Esophagus squamous epithelium (tissue), 5 donors: Measurements from ENCODE around the gene DLL4. TPM values are rescaled to one million over a fixed set of nuclear protein-coding genes. Genes with fewer than 3 reads are reported as not detected.

Source experiments
- DNase-seq: peaks from one replicate; lab custom pipeline; 2025; lab: John Stamatoyannopoulos, UW
- H3K27ac ChIP-seq, 4 donors: fragments of 200-600 bp; sonication (generic); one replicate each; pipeline ENCODE4 v1.5.1; 2016 to 2019; ENCODE audit warnings: mild to moderate bottlenecking in 1 of 4
- H3K27me3 ChIP-seq, 4 donors: fragments of 200-600 bp; sonication (generic); 1 replicate in 3 of 4; 2 replicates in 1 of 4; pipeline versions ENCODE4 v1.5.1 to v1.6.0; 2017 to 2021; ENCODE audit warnings: antibody characterized with exemption in 1 of 4
- H3K36me3 ChIP-seq, 3 donors: fragments of 200-600 bp; sonication (generic); one replicate each; pipeline ENCODE4 v1.5.1; 2016 to 2019
- H3K4me1 ChIP-seq, 3 donors: fragments of 200-600 bp; sonication (generic); one replicate each; pipeline ENCODE4 v1.5.1; 2017 to 2019
- H3K4me3 ChIP-seq, 4 donors: fragments of 200-600 bp; sonication (generic); 1 replicate in 3 of 4; 2 replicates in 1 of 4; pipeline ENCODE4 v1.5.1; 2016 to 2019; ENCODE audit warnings: mild to moderate bottlenecking in 2 of 4, moderate library complexity in 1 of 4
- H3K9me3 ChIP-seq, 3 donors: fragments of 200-600 bp; sonication (generic); one replicate each; pipeline ENCODE4 v1.5.1; 2016 to 2019
- CTCF ChIP-seq, 6 experiments: fragments of 450-650 bp in 4 of 6; fragments of 200-600 bp in 2 of 6; sonication (generic) in 2 of 6; IDR thresholded peaks; one replicate each; pipeline ENCODE4 v1.5.1; 2016 to 2019; ENCODE audit warnings: antibody characterized with exemption in 6 of 6, mild to moderate bottlenecking in 4 of 6, moderate library complexity in 4 of 6
- POLR2A ChIP-seq, 4 donors: fragments of 450-650 bp; IDR thresholded peaks; one replicate each; pipeline ENCODE4 v1.6.1; 2017; ENCODE audit warnings: antibody characterized with exemption in 4 of 4, mild to moderate bottlenecking in 4 of 4, moderate library complexity in 3 of 4
- WGBS, 2 donors: methylation state at CpG; one replicate each; pipeline ENCODE4 v1.1.5; 2018; 5-methylcytosine and 5-hydroxymethylcytosine counted together
- intact Hi-C: fragments of 100-400 bp; cut with DNase I; formaldehyde crosslinking; loops from one replicate; pipeline ENCODE4 v1.15.0; 2022
- total RNA-seq, 4 donors: library from RNA; depleted of rRNA; stranded (reverse); fragments of >200 nt; gene quantifications; one replicate each; pipeline ENCODE4 v1.1.0, GENCODE V29; 2016
- donor health status: DM: yes; HTN: yes; CAD: no.

Gene DLL4
- total RNA-seq, 4 donors from 2014 or later = 0.68 to 4.6 (median 1.3) TPM

GRCh38 chr15:40926659-40927494, 2.3 kb upstream of the DLL4 start:
- Histone ChIP-seq H3K4me1 (peaks cover 52 to 65% (median 55%) of the 10 kb centered on the region in 3 donors), H3K27ac (no peak overlapping the region), H3K36me3 (no peaks in the 10 kb centered on the region), H3K9me3 (no peaks in the 10 kb centered on the region), H3K4me3 (peak overlapping the region in 3 of 4 donors; percentile 32 to 65 (median 52)), H3K27me3 (peaks cover 27 to 100% (median 45%) of the 10 kb centered on the region in 4 donors)
- TF ChIP-seq CTCF (IDR thresholded peaks at IDR 0.05) (no peak), POLR2A (IDR thresholded peaks at IDR 0.05) (no peak)
- DNase-seq = no peak
- intact Hi-C loops = no loop called here
- WGBS, 2 donors = 10 to 40% methylated on average over 10 to 13 of the region's 33 CpGs

GRCh38 chr15:40927495-40927872, 1.7 kb upstream of the DLL4 start:
- WGBS, 2 donors = 6 to 22% methylated on average over 15 to 17 of the region's 24 CpGs
- H3K36me3 ChIP-seq = no peaks in the 10 kb centered on the region
- intact Hi-C loops = no loop called here
- DNase-seq = no peak
- no peak overlapping the region for H3K27ac ChIP-seq
- H3K4me3 ChIP-seq = peak overlapping the region in 3 of 4 donors; percentile 52 to 65 (median 56)
- no peaks in the 10 kb centered on the region for H3K9me3 ChIP-seq
- H3K4me1 ChIP-seq = peaks cover 52 to 72% (median 55%) of the 10 kb centered on the region in 3 donors
- peaks cover 27 to 100% (median 45%) of the 10 kb centered on the region in 4 donors for H3K27me3 ChIP-seq
- TF ChIP-seq CTCF (IDR thresholded peaks at IDR 0.05) (no peak), POLR2A (IDR thresholded peaks at IDR 0.05) (no peak)

DNA sequence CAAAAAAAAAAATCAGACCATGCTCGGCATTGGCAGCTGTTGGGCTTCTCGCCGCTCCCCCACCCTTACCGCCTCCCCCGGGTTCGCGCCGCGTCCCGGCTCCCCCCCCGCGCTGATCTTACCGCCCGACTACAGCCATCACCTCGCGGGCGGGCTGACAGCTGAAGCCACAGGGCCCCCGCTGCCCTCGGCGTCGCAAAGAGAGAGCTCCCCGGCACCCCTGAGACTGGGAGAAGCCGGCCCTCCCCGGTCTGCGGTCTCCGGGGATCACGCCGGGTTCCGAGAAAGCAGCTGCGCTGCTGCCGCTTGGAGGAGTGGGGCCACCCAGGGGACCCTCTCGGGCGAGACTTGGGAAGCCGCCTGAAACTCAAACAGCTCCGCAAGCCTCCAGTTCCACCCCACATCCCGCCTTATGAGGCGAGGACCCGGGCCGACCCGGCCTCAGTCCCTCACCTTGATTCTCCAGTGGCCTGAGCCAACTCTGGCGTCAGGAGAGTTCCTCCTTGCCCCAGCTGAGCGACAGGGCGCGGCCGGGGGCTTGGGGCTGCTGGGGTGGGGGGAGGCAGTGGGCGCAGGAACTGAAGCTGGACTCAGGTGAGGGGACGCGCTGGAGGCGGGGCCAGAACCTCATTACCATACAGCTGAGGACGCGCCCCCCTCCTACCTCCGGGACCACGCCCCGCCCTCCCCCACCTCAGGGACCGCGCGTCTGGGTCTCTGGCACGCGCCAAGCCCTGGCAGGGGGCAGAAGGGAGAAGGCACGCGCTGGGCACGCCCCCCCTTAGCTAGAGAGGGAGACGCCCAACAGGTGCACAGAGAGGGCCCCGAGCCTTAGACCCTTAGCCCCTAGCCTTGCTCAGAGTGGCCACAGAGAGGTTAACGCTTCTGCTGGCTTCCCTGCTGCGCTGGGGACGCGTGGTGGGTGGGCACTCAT, 1.0 kb upstream of the DLL4 start:
- Histone ChIP-seq H3K4me1 (peaks cover 52 to 77% (median 55%) of the 10 kb centered on the region in 3 donors), H3K27ac (peak overlapping the region in 2 of 4 donors; percentile 5 to 17), H3K36me3 (no peaks in the 10 kb centered on the region), H3K27me3 (peaks cover 27 to 99% (median 45%) of the 10 kb centered on the region in 4 donors), H3K4me3 (peak overlapping the region; percentile 6 to 65 (median 54)), H3K9me3 (no peaks in the 10 kb centered on the region)
- 0% methylated on average over 5 of the region's 68 CpGs; no CpG with 5 or more reads in 1 of the 2 donors for WGBS, 2 donors
- TF ChIP-seq CTCF (IDR thresholded peaks at IDR 0.05) = no peak
- no peak for TF ChIP-seq POLR2A (IDR thresholded peaks at IDR 0.05)
- DNase-seq = no peak
- intact Hi-C loops = no loop called here

DNA sequence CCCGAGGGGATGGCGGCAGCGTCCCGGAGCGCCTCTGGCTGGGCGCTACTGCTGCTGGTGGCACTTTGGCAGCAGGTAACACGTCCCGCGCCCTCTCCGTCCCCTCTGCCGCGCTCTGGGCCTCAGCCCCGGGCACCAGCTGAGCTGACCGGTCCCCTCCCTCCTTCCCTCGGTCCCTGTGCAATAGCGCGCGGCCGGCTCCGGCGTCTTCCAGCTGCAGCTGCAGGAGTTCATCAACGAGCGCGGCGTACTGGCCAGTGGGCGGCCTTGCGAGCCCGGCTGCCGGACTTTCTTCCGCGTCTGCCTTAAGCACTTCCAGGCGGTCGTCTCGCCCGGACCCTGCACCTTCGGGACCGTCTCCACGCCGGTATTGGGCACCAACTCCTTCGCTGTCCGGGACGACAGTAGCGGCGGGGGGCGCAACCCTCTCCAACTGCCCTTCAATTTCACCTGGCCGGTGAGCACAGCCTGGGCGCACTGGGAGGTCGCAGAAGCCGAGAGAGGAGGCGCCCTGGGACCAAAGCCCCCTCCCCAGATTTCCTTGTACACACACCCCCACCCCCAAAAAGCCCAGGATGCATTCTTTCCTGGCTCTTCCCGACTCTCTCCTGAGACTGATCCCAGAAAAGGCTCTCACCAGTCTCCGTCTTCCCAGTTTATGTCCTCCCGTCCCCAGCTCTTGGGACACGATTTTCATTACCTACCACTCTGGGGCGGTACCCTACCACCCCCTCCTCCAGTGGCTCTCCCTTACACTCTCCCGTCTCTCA, 705 bp downstream of the DLL4 start:
- Histone ChIP-seq H3K27me3 (peaks cover 27 to 86% (median 45%) of the 10 kb centered on the region in 4 donors), H3K9me3 (no peaks in the 10 kb centered on the region), H3K4me1 (peaks cover 52 to 81% (median 55%) of the 10 kb centered on the region in 3 donors), H3K27ac (peak overlapping the region; percentile 3 to 66 (median 49)), H3K4me3 (peak overlapping the region; percentile 30 to 65 (median 54)), H3K36me3 (peaks cover 0 to 4% (median 0%) of the 10 kb centered on the region in 3 donors)
- 2 to 4% methylated on average over 9 to 11 of the region's 56 CpGs for WGBS, 2 donors
- TF ChIP-seq POLR2A (IDR thresholded peaks at IDR 0.05) (no peak), CTCF (IDR thresholded peaks at IDR 0.05) (no peak)
- intact Hi-C loops = no loop called here
- no peak for DNase-seq
